H9 (cell line): ENCODE results near the gene PDXP. TPM values are rescaled to one million over a fixed set of nuclear protein-coding genes. Genes with fewer than 3 reads are reported as not detected.

Experiments used
- DNase-seq: peaks from one replicate; pipeline ENCODE4 v3.0.0-alpha.2; 2017
- H2AFZ ChIP-seq: one replicate; pipeline ENCODE4 v1.6.1; 2013; ENCODE audit warnings: mild to moderate bottlenecking, low read length, control low read depth, moderate library complexity
- H2AK5ac ChIP-seq: 2 replicates; pipeline ENCODE4 v1.6.1; 2013; ENCODE audit warnings: low read length, control low read depth, mixed read lengths; ENCODE audit not compliant: insufficient read length
- H2BK120ac ChIP-seq: one replicate; pipeline ENCODE4 v1.6.1; 2013; ENCODE audit warnings: low read depth, mild to moderate bottlenecking, low read length, control low read depth, inconsistent platforms; ENCODE audit not compliant: poor library complexity, severe bottlenecking
- H2BK12ac ChIP-seq: 2 replicates; pipeline ENCODE4 v1.6.1; 2013; ENCODE audit warnings: low read length, control low read depth, mixed read lengths, low read depth; ENCODE audit not compliant: insufficient read length
- H2BK15ac ChIP-seq: 2 replicates; pipeline ENCODE4 v1.6.1; 2013; ENCODE audit warnings: low read depth, low read length, control low read depth
- H2BK20ac ChIP-seq: one replicate; pipeline ENCODE4 v1.6.1; 2013; ENCODE audit warnings: low read depth, mild to moderate bottlenecking, low read length, control low read depth, inconsistent platforms; ENCODE audit not compliant: poor library complexity, severe bottlenecking
- H2BK5ac ChIP-seq: 2 replicates; pipeline ENCODE4 v1.6.1; 2013; ENCODE audit warnings: low read length, control low read depth, mixed read lengths; ENCODE audit not compliant: insufficient read length
- H3K14ac ChIP-seq: 2 replicates; pipeline ENCODE4 v1.6.1; 2013; ENCODE audit warnings: low read length, control low read depth; ENCODE audit not compliant: insufficient read depth
- H3K18ac ChIP-seq: 2 replicates; pipeline ENCODE4 v1.6.1; 2013; ENCODE audit warnings: low read depth, mild to moderate bottlenecking, mixed read lengths, low read length, control low read depth; ENCODE audit not compliant: insufficient read length
- H3K23ac ChIP-seq: 2 replicates; pipeline ENCODE4 v1.6.1; 2013; ENCODE audit warnings: low read length, control low read depth, mixed read lengths, low read depth; ENCODE audit not compliant: insufficient read length
- H3K23me2 ChIP-seq: 2 replicates; pipeline ENCODE4 v1.6.1; 2013; ENCODE audit warnings: low read depth, mild to moderate bottlenecking, mixed read lengths, low read length, control low read depth; ENCODE audit not compliant: insufficient read length, poor library complexity, severe bottlenecking
- H3K27ac ChIP-seq: 2 replicates; pipeline ENCODE4 v1.5.1; 2013; ENCODE audit warnings: low read length, control low read depth, mixed read lengths, low read depth; ENCODE audit not compliant: insufficient read length
- H3K27me3 ChIP-seq: 2 replicates; pipeline ENCODE4 v1.6.1; 2013; ENCODE audit warnings: low read length, control low read depth, inconsistent platforms; ENCODE audit not compliant: insufficient read depth
- H3K4ac ChIP-seq: 2 replicates; pipeline ENCODE4 v1.6.1; 2013; ENCODE audit warnings: low read depth, mild to moderate bottlenecking, control low read depth, inconsistent platforms, low read length, moderate library complexity
- H3K4me1 ChIP-seq: 2 replicates; pipeline ENCODE4 v1.6.1; 2013; ENCODE audit warnings: low read length, control low read depth, inconsistent platforms; ENCODE audit not compliant: insufficient read depth
- H3K4me2 ChIP-seq: 2 replicates; pipeline ENCODE4 v1.6.1; 2013; ENCODE audit warnings: low read length, control low read depth, mixed read lengths; ENCODE audit not compliant: insufficient read length, insufficient read depth
- H3K56ac ChIP-seq: 2 replicates; pipeline ENCODE4 v1.6.1; 2013; ENCODE audit warnings: low read depth, mild to moderate bottlenecking, mixed read lengths, low read length, control low read depth; ENCODE audit not compliant: insufficient read length
- H3K79me1 ChIP-seq: 2 replicates; pipeline ENCODE4 v1.6.1; 2013; ENCODE audit warnings: low read depth, mild to moderate bottlenecking, moderate library complexity, low read length, control low read depth, inconsistent platforms; ENCODE audit not compliant: insufficient read depth, poor library complexity, severe bottlenecking
- H3K79me2 ChIP-seq: 2 replicates; pipeline ENCODE4 v1.6.1; 2013; ENCODE audit warnings: low read length, control low read depth, inconsistent platforms; ENCODE audit not compliant: insufficient read depth
- H3K9ac ChIP-seq: 2 replicates; pipeline ENCODE4 v1.6.1; 2013; ENCODE audit warnings: low read length, control low read depth, mixed read lengths; ENCODE audit not compliant: insufficient read length; ENCODE audit errors: extremely low read depth
- H3K9me3 ChIP-seq: one replicate; pipeline ENCODE4 v1.6.1; 2013; ENCODE audit warnings: low read depth, low read length, inconsistent platforms; ENCODE audit not compliant: control insufficient read depth
- H3T11ph ChIP-seq: one replicate; pipeline ENCODE4 v1.6.1; 2013; ENCODE audit warnings: mild to moderate bottlenecking, low read length, control low read depth, inconsistent platforms
- H4K20me1 ChIP-seq: one replicate; pipeline ENCODE4 v1.6.1; 2013; ENCODE audit not compliant: control insufficient read depth, insufficient read length, insufficient read depth
- H4K5ac ChIP-seq: 2 replicates; pipeline ENCODE4 v1.6.1; 2013; ENCODE audit warnings: low read depth, mild to moderate bottlenecking, mixed read lengths, low read length, control low read depth; ENCODE audit not compliant: insufficient read length
- H4K8ac ChIP-seq: replicated peaks from 2 replicates; pipeline ENCODE4 v1.6.1; 2013; ENCODE audit warnings: low read length, control low read depth, mixed read lengths, low read depth; ENCODE audit not compliant: insufficient read length
- H4K91ac ChIP-seq: 2 replicates; pipeline ENCODE4 v1.6.1; 2013; ENCODE audit warnings: low read depth, mild to moderate bottlenecking, moderate library complexity, mixed read lengths, low read length, control low read depth; ENCODE audit not compliant: insufficient read length
- H3K27ac Mint-ChIP-seq, 3 experiments: 2 replicates in 2 of 3; 3 replicates in 1 of 3; pipeline ENCODE4 v1.8.0; 2020 to 2021; ENCODE audit warnings: mixed read lengths in 3 of 3, mild to moderate bottlenecking in 1 of 3, moderate library complexity in 1 of 3
- H3K27me3 Mint-ChIP-seq: 2 replicates; pipeline ENCODE4 v1.8.0; 2021; ENCODE audit warnings: low read depth, mild to moderate bottlenecking, moderate library complexity, mixed read lengths
- H3K36me3 Mint-ChIP-seq, 3 experiments: 2 replicates in 2 of 3; 3 replicates in 1 of 3; pipeline ENCODE4 v1.8.0; 2020 to 2021; ENCODE audit warnings: low read depth in 3 of 3, mixed read lengths in 3 of 3; ENCODE audit not compliant: insufficient read depth in 1 of 3
- H3K4me1 Mint-ChIP-seq, 2 experiments: 2 replicates each; pipeline ENCODE4 v1.8.0; 2020; ENCODE audit warnings: mixed read lengths in 2 of 2
- H3K4me3 Mint-ChIP-seq, 2 experiments: 2 replicates in 1 of 2; 3 replicates in 1 of 2; pipeline ENCODE4 v1.8.0; 2020 to 2021; ENCODE audit warnings: mild to moderate bottlenecking in 2 of 2, mixed read lengths in 2 of 2, moderate library complexity in 1 of 2
- H3K9me3 Mint-ChIP-seq, 2 experiments: 2 replicates in 1 of 2; 3 replicates in 1 of 2; pipeline ENCODE4 v1.8.0; 2020; ENCODE audit warnings: mild to moderate bottlenecking in 2 of 2, mixed read lengths in 2 of 2, moderate library complexity in 1 of 2
- CTCF ChIP-seq: fragments of 200-600 bp; sonication (generic); conservative IDR thresholded peaks from 3 replicates; pipeline ENCODE4 v1.8.0; 2021; ENCODE audit warnings: antibody characterized with exemption, mild to moderate bottlenecking
- WGBS: extraction: QIAGEN DNeasy Blood & Tissue Kit; methylation state at CpG from one replicate; pipeline ENCODE4 v1.1.7; 2013; ENCODE audit warnings: missing lambda C conversion rate, low lambda C conversion rate, mixed read lengths; ENCODE audit not compliant: insufficient read length; ENCODE audit errors: extremely low coverage; 5-methylcytosine and 5-hydroxymethylcytosine counted together
- total RNA-seq: library from RNA; stranded (reverse); gene quantifications from 2 replicates; pipeline ENCODE4 v1.2.1, GENCODE V29; 2021

The PDXP gene
- total RNA-seq, 1 experiment from 2014 or later = 41.0 TPM

DNA sequence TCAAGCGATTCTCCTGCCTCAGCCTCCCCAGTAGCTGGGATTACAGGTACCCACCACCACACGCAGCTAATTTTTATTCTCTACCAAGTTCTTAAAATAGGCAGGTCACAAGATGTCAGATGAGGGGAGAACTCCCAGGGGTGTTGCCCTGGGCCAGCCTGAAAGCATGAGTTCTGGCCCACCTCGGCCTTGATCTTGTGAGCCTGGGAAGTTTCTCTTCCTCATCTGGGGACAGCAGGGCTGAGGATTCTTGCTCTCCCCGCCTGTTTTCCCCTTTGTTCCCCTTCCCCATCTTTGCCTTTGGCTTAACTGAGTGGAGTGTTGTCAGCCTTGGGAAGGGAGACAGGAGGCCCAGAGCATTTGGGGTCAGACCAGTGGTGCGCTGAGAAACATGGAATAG is 3.5 kb downstream of the PDXP start:
- peaks cover 22 to 23% of the 10 kb centered on the region in 2 experiments for H3K4me1 Mint-ChIP-seq
- Histone ChIP-seq H3K14ac (no peak overlapping the region), H3K79me1 (peaks cover 15% of the 10 kb centered on the region), H3K4me2 (no peak overlapping the region), H3K4ac (no peak overlapping the region), H3K4me1 (peaks cover 2% of the 10 kb centered on the region; the same call in 1 of the 2 replicates), H4K91ac (no peak overlapping the region), H3K27me3 (no peaks in the 10 kb centered on the region), H2BK15ac (no peak overlapping the region), H3K23me2 (peaks cover 7% of the 10 kb centered on the region), H3K23ac (no peak overlapping the region), H2BK12ac (no peak overlapping the region), H3K9me3 (no peaks in the 10 kb centered on the region), H2BK20ac (no peak overlapping the region), H3K18ac (no peak overlapping the region), H3K27ac (no peak overlapping the region), H2BK120ac (no peak overlapping the region), H3K56ac (no peak overlapping the region), H2AFZ (no peak overlapping the region), H3K9ac (no peak overlapping the region), H2BK5ac (no peak overlapping the region), H4K20me1 (no peaks in the 10 kb centered on the region), H3T11ph (no peak overlapping the region), H4K5ac (no peak overlapping the region), H3K79me2 (peaks cover 27% of the 10 kb centered on the region; the same call in 1 of the 2 replicates), H4K8ac (no peak overlapping the region), H2AK5ac (no peak overlapping the region)
- TF ChIP-seq CTCF = no peak
- H3K9me3 Mint-ChIP-seq = no peaks in the 10 kb centered on the region
- DNase-seq = no peak
- peaks cover 13 to 34% (median 32%) of the 10 kb centered on the region in 3 experiments; a peak in 6 of 7 replicates for H3K36me3 Mint-ChIP-seq
- 0 out of 7 replicates have a peak overlapping the region, but pooled peaks of 1 of the 3 experiments have one; percentile 5 for H3K27ac Mint-ChIP-seq
- no peaks in the 10 kb centered on the region for H3K27me3 Mint-ChIP-seq
- no CpG with 5 or more reads among the region's 5 CpGs for WGBS
- no peak overlapping the region for H3K4me3 Mint-ChIP-seq
